GM12872 (cell line): ENCODE measurements around the gene PTDSS2.

Experiments used
- TF ChIP-seq, protein P1 (sequence below): IDR thresholded peaks from 3 replicates; pipeline ENCODE4 v1.5.1; 2011; ENCODE audit warnings: low read depth, mild to moderate bottlenecking, low read length, moderate library complexity; ENCODE audit not compliant: insufficient read depth

PTDSS2 gene

DNA sequence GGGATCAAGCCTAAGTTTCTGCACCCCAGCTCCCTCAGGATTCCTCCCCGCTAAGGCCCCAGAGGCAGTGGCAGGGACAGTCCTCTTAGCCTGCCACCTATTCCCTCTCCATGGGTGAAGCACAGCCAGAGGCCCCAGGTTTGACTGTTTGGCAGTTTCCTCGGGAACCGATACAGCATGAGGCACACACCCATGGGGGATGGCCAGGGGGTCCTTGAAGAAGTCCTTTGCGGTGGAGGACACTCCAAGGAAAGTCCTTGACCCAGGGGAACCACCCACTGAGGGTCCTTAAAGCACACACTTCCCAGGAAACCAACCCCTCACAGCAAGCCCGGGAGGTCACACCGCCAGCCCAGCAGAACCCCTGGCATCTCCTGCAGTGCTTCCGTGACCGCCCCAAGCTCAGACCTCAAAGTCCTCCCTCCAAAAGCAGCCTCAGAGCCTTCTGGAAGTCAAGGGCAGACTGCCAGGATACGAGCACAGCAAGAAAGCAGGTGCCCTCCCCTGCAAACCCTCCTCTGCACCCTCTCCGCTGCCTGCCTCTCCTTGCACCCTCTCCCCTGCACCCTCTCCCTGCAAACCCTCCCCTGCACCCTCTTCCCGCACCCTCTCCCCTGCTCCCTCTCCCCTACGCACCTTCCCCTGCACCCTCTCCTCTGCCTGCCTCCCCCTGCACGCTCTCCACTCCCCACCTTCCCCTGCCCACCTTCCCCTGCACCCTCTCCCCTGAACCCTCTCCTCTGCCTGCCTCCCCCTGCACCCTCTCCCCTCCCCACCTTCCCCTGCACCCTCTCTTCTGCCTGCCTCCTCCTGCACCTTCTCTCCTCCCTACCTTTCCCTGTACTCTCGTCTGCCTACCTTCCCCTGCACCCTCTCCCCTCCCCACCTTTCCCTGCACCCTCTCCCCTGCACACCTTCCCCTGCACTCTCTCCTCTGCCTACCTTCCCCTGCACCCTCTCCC, 36.7 kb upstream of the PTDSS2 start:
- TF ChIP-seq, protein P1, sequence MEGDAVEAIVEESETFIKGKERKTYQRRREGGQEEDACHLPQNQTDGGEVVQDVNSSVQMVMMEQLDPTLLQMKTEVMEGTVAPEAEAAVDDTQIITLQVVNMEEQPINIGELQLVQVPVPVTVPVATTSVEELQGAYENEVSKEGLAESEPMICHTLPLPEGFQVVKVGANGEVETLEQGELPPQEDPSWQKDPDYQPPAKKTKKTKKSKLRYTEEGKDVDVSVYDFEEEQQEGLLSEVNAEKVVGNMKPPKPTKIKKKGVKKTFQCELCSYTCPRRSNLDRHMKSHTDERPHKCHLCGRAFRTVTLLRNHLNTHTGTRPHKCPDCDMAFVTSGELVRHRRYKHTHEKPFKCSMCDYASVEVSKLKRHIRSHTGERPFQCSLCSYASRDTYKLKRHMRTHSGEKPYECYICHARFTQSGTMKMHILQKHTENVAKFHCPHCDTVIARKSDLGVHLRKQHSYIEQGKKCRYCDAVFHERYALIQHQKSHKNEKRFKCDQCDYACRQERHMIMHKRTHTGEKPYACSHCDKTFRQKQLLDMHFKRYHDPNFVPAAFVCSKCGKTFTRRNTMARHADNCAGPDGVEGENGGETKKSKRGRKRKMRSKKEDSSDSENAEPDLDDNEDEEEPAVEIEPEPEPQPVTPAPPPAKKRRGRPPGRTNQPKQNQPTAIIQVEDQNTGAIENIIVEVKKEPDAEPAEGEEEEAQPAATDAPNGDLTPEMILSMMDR: no peak

DNA sequence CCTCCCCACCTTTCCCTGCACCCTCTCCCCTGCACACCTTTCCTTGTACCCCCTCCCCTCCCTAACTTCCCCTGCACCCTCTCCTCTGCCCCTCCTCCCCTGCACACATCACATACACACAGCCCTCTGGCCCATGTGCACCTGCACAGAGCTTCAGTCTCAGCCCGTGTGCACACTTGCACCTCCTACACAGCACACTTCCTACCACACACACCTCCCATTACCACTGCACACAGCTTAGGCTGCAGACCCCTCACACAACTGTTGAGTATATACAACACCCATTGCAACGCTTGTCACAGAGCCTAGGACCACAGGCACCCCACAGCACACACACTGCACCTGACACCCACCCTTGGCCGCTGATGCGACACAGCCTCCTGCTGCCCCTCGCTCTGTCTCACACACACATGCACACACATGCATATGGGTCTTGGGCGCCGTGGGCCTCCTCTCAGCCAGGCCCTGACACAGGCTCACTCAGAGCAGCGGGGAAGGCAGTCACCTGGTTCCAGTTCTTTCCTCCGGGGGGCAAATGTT, 35.7 kb upstream of the PTDSS2 start:
- TF ChIP-seq, protein P1: no peak

GRCh38 chr11:415640-416041, 34.4 kb upstream of the PTDSS2 start:
- TF ChIP-seq, protein P1: no peak

GRCh38 chr11:416051-416756, 33.9 kb upstream of the PTDSS2 start:
- TF ChIP-seq, protein P1: no peak

DNA sequence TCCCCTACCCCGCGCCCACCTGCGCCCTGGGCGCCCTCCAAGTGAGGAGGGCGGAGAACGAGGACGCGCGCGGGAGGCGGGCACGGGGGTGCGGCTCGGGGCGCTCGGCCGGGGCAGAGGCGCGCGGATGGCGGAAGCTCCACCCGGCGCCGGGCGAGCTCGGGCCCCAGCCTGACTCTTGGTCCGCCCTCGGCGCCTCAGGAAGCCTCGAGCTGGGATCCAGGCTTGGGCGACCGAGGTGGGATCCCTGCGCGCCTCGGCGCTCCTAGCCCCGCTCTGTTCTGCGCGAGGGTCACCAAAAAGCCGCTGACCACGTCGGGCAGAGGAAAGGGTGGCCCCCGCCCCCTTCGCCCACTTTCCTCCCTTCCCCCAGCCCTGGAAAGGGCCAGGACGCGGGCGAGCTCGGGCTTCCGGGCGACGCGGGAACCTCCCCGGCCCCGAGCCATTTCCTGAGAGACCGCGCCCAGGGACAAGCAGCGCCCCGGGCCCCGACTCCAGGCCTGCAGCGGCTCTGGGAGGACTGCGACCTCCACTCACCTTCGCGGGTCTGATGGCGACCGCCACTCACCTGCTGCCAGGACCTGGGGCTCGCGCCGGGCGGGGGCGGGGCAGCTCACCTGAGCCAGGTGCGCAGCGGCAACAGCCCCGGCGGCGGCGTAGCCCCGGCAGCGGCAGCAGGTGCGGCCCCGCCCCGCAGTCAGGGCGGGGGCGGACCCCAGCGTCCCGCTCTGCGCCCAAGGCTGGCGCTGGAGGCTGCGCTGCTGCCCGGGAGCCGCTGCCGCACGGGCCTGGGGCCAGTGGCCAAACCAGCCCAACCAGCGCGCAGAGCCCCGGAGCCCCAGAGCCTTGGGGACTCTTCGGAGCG, 33.1 kb upstream of the PTDSS2 start:
- TF ChIP-seq, protein P1: no peak

GRCh38 chr11:417652-418342, 32.3 kb upstream of the PTDSS2 start:
- TF ChIP-seq, protein P1: no peak
